Mammary epithelial cell (primary cell): ENCODE data around the gene DNMT3A.

Experiments
- EZH2 ChIP-seq: IDR thresholded peaks from 2 replicates; pipeline ENCODE4 v1.6.1; 2012; ENCODE audit warnings: low read length, inconsistent platforms, borderline replicate concordance
- TF ChIP-seq, protein P1 (sequence below), 2 donors: IDR thresholded peaks in 1 of 2; conservative IDR thresholded peaks in 1 of 2; 2 replicates each; pipeline ENCODE4 v1.5.1; 2011 to 2012; ENCODE audit warnings: inconsistent platforms in 2 of 2, low read length in 2 of 2, mild to moderate bottlenecking in 2 of 2, control low read depth in 1 of 2, low read depth in 1 of 2; ENCODE audit not compliant: insufficient read depth in 1 of 2; ENCODE audit errors: extremely low read depth in 1 of 2

GRCh38 chr2:25355270-25355669 is 13.5 kb upstream of the DNMT3A start:
- TF ChIP-seq EZH2: no peak
- TF ChIP-seq, protein P1, sequence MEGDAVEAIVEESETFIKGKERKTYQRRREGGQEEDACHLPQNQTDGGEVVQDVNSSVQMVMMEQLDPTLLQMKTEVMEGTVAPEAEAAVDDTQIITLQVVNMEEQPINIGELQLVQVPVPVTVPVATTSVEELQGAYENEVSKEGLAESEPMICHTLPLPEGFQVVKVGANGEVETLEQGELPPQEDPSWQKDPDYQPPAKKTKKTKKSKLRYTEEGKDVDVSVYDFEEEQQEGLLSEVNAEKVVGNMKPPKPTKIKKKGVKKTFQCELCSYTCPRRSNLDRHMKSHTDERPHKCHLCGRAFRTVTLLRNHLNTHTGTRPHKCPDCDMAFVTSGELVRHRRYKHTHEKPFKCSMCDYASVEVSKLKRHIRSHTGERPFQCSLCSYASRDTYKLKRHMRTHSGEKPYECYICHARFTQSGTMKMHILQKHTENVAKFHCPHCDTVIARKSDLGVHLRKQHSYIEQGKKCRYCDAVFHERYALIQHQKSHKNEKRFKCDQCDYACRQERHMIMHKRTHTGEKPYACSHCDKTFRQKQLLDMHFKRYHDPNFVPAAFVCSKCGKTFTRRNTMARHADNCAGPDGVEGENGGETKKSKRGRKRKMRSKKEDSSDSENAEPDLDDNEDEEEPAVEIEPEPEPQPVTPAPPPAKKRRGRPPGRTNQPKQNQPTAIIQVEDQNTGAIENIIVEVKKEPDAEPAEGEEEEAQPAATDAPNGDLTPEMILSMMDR (conservative IDR thresholded peaks at IDR 0.05 in 1 of 2, IDR thresholded peaks at IDR 0.05 in 1 of 2; ENCODE audit: extremely low read depth in 1 of 2, insufficient read depth in 1 of 2, low read depth in 1 of 2, low read length in 2 of 2): no peak
